GM19023 (cell line): ENCODE measurements around the gene PLA2G7.
"Not testable (repeated sequence)": the region's sequence is repeated elsewhere in the genome, so short reads cannot be mapped to it uniquely, and the experiment has no call there.

Experiments used
- ATAC-seq: cut with Tn5 transposase; IDR thresholded peaks from one replicate; pipeline ENCODE4 v1.9.1; 2021; ENCODE audit warnings: mild to moderate bottlenecking, moderate library complexity; ENCODE audit not compliant: unreplicated experiment

The PLA2G7 gene

DNA sequence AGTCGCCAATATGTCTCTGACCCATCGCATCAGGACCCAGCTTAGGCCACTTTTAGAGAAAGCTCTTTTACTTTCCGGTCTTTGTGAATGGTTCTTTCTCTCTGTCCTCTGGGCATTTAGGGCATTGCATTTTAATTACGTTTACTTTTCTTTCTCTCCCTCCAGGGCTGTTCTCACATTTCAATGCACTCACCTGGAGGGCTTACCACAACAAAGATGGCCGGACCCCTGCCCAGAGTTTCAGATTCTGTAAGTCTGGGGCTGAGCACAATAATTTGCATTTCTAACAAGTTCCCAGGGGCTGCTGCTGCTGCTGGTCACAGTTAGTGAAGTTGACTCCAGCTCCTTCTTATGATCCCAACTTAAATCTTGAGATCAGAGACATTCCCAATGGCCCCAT lies 14.6 kb upstream of the PLA2G7 start:
- ATAC-seq = no peak

DNA sequence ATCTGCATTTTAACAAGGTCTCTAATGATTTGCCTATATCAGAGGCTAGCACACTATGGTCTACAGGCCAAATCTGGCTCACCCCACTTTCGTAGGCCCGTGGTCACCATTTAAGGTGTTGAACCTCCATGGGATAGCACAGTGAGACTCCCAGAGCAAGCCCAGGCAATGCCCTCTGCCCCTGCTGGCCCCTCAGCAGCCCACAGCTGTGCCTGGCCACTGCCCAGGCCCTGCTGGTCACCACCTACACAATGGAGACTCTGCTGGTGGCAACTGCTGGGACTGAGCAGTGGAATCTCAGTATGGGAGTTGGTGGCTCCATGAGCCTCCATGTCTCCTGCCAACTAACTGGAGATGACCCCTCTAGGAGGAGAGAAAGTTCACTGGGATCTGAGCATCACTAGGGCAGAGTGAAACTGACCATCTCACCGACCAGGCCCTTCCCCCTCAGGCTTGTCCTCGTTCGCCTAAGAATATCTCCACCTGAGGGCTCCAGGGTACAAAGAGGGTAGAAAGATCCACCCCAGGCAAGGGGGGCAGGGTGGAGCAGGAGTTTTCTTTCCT lies 13.8 kb upstream of the PLA2G7 start:
- ATAC-seq = no peak

DNA sequence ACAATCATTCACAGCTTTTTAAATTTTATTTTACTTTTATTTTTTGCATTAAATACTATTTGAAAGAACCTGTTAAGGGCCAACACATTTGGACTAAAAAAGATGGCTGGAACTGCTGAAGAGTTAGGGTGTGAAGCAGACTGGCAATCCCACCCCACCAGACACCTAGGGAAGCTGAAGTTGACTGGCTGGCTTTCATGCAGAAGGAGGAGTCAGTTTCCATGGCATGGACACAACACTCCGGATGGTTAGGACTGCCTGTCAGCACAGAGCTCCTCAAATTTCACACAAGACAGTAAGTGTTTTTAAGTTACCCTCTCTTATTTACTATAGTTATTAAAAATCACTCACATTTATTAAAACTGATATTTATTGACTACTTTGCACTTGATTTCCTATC lies 11.5 kb upstream of the PLA2G7 start, which contains the start of gene ANKRD66:
Gene ANKRD66 (plus strand): TSS at position 238 of the 400 bp plus-strand sequence. CDS start 5,016 bp downstream, outside the sequence.
- ATAC-seq = no peak

- ATAC-seq = no peak
Measured at GRCh38 chr6:46745973-46746372, 10.8 kb upstream of the PLA2G7 start.

GRCh38 chr6:46744159-46744725 lies 9.1 kb upstream of the PLA2G7 start:
- not testable (repeated sequence) for ATAC-seq

- no peak for ATAC-seq
Measured at GRCh38 chr6:46743425-46744158, 8.4 kb upstream of the PLA2G7 start.

DNA sequence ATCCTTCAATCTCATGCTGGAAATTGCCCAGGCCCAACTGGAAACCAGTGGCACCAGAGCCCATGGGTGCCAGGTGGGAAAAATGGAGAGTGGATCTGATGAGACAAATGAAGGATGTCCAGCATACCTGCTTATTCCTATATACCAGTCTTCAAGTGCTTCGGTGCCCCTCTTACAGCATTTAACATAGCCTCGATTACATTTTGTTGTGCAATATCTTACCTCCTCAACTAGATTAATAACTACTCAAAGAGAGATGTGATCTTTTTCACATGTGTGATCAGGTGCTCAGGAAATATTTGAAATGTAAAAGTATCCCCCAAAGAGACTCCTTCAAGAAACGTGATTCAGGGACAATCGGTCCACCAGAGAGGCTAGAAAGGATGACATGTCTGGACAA lies 6.7 kb upstream of the PLA2G7 start:
- no peak for ATAC-seq

DNA sequence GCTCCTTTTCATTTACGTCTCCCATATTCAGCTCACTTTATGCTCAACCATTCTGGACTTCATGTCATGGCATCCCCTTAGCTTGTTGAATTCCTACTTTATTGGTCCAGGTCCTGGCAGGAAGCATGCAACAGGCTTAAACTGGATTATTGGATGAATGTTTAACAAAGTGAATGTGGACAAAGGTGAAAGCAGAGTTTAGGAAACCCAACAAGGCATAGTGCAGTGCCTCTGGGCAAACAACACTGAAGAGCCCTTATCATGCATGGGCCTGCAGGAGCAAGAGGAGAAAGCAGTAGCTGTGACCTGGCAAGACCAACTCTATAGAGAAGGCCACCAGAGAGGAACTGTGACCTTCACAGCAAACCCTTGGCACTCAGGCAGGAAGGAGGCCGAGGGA lies 6.3 kb upstream of the PLA2G7 start:
- ATAC-seq = no peak

GRCh38 chr6:46736906-46737305 lies 1.7 kb upstream of the PLA2G7 start:
- ATAC-seq = no peak

GRCh38 chr6:46735720-46736031 lies 501 bp upstream of the PLA2G7 start:
- no peak for ATAC-seq

DNA sequence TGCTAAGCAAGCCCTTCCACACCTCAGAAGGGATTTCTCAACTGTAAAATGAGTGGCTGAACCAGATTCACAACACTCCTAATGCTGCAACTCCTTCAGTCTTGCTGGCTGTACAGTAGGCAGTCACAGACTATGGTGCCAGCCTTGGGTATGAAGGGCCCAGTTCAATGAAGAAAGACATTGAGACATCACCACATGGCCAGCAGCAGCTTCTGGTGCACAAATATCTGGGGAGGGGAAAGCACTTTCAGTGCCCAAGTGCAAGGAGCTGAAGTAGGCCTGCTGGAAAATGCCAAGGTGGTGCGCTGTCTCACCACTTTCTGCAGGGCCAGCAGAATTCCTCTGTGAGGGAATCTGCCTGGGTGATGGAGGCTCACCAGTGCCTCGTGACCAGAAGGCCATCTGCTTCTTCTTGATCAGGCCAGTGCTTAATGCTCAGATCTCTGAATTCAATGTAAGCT lies 1.8 kb downstream of the PLA2G7 start:
- no peak for ATAC-seq

GRCh38 chr6:46730921-46731461 lies 4.2 kb downstream of the PLA2G7 start:
- ATAC-seq = no peak

DNA sequence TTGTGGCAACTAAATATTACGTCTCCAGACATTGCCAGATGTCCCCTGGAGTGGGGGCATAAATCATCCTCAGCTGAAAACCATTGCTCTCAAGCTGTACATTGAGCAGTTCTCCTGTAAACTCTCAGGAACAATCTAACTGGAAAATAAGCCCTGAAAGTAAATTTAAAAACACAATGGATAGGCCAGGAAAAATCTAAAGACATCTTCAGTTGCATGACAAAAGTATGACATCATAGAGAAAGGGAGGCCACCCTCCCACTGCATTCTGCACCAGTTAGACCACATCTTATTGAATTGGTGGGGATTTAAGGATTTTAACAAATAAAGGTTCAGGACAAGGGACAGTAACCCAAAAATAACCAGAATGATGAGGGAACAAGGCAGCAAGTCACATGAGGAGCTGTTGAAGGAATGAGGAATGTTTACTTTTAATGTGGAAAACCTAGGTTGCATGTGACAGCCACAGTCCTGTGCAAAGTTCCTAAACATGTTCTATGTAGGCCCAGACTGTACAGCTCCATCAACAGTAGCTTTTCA lies 5.3 kb downstream of the PLA2G7 start:
- ATAC-seq = no peak

- no peak for ATAC-seq
Measured at GRCh38 chr6:46720401-46720800, 14.8 kb downstream of the PLA2G7 start.

- no peak for ATAC-seq
Measured at GRCh38 chr6:46719099-46719498, 16.1 kb downstream of the PLA2G7 start.

GRCh38 chr6:46715141-46715540 lies 20.0 kb downstream of the PLA2G7 start:
- no peak for ATAC-seq

DNA sequence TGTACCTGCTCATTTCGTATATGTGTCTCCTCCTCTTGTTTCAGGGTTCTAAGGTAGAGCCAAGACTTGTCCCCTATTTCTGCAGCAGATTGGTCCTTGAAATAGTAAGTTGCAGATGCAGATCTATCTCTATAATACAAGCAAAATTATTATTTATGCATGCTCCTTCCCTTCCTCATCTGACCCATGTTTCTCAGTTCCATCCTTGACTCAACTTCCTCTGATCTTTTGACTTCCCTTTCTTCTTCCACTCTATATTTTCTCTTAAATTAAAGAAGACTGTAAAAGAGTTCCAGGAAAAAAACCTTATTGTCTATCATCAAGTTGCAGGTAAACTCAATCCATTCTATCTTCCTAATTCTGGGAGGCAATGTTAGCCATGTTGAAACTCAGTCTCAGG lies 23.7 kb downstream of the PLA2G7 start:
- ATAC-seq = no peak

DNA sequence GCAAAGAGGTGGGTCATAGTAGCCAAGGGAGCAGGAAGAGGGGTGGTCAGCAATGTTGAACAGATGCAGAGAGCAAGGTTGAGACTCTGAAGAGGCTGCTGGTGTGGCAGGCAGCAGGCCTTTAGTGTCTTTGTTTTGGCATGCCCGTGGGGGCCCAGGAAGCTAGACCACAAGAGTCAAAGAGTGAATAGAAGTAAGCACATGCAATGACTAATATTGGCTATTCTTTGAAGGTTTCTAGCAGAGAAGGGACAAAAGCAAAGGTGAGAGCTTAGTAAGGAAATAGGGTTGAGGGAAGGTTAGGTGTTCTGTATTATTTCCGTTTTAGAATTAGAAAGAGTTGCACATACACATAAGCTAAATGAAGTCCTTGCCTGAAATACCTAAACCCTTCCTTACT lies 28.7 kb downstream of the PLA2G7 start:
- ATAC-seq = no peak

- no peak for ATAC-seq
Measured at GRCh38 chr6:46704562-46704961, 30.6 kb downstream of the PLA2G7 start.

- ATAC-seq = no peak
Measured at GRCh38 chr6:46699970-46700369, 35.2 kb downstream of the PLA2G7 start.

- no peak for ATAC-seq
Measured at GRCh38 chr6:46690911-46691451, 44.2 kb downstream of the PLA2G7 start.
